GM21786 (cell line): Measurements from ENCODE around the gene SEL1L3.

Experiments used
- ATAC-seq: cut with Tn5 transposase; IDR thresholded peaks from one replicate; pipeline ENCODE4 v1.9.1; 2021; ENCODE audit not compliant: unreplicated experiment

SEL1L3 gene

DNA sequence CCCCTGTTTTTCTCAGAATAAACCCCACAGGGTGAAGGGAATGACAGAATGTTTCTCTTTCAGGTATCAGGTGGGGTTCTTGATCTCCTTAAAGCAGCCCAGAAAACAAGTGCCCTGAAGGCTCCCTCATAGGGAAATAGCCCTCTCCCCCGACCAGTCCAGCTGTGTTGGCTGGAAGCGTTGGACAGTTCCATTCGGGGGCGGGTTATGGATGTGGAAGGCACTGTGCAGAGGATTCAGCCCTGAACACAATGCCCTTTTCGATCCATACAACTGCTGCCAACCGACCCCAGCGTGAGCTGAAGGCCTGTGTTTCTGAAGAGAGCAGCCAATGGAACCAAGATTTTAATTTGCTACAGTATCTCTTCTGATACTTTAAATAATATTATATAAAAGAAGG is 41.5 kb downstream of the SEL1L3 start:
- ATAC-seq: no peak

DNA sequence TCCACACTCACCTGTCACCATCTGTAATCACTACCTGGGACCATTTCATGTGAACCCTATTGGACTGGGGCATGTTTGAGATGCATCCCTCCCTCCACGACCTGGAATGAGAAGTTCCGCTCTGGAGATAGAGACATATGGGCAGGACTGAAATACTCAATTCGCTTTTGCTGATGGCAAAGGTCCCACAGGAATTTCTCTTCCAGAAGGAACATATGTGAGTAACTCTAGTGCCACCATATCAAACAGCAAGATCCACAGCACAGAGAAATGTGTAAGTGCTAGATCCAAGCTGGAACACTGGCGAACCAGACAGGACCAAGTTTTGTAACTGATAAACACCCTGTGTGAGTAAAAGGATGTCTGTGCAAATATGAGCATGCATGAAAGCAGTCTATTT is 43.9 kb downstream of the SEL1L3 start:
- ATAC-seq: no peak

DNA sequence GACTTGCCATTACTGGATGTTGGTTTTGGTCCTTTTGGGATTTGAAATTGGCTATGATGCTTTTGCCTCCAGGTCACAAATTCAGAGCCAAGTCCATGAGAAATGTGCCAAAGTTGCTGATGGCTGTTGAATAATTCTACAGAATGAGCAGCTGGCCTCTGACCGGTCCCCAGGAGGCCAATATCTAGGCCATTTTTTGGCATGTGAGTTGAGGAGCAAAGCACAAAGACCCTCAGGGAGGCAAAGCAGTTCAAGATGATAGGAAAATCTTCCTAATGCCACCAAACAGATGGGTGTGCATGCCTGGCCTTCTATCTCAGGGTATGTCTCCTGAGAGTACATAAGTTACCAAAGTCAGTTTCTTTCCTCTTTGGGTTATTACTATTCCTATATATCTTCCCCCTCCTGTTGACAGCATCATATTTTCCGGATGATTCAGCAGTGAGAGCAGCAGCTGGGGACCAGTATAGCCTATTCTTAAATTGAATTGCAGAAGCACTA is 44.4 kb downstream of the SEL1L3 start:
- no peak for ATAC-seq

DNA sequence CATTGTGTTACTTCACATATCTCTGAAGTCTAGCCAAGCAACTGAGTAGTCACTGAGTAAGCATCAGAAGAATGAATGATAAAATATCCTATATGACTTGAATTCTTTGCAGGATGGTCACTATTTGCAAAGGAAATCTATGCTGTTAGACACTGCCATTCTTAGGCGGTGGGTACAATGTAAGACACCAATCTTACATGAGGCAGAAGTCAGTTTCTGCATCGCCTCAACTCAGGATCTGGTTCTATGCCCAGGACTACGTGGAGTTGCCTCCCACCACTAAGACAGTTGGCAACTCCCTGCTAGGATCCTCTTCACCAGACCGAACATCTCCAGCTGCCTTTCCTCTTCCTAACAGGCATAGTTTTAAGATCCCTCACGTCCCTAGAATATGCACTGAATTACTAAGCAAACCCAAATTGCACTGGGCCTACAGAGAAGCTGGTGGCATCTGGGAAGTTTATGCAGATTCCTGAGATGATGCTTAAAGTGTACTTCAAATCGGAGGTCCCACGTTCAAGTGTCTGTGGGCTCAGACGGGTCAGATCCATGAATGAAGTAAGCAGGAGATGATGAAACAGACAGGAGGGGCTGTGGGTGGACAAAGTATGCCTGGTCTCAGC is 45.6 kb downstream of the SEL1L3 start:
- no peak for ATAC-seq

DNA sequence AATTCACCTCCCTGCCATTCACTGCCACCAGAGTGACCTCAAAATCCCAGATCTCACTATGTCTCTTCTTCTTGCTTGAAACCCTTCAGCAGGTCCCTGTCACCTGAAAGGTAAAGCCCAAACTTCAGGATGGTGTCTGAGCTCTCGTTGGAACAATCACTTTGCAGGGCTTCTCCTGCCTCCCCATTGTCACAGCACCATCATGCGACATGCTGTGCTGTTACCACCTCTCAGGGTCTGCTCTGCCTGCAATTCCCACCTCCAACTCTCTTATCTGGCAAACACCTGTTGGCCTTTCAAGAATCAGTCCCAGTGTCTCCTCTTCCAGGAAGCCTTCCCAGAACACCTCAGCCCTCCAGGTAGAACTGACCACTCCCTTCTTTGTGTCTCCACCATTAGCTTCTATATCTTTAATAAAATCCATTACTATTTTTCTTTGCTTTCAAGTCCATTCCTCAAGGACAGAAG is 46.2 kb downstream of the SEL1L3 start:
- no peak for ATAC-seq

DNA sequence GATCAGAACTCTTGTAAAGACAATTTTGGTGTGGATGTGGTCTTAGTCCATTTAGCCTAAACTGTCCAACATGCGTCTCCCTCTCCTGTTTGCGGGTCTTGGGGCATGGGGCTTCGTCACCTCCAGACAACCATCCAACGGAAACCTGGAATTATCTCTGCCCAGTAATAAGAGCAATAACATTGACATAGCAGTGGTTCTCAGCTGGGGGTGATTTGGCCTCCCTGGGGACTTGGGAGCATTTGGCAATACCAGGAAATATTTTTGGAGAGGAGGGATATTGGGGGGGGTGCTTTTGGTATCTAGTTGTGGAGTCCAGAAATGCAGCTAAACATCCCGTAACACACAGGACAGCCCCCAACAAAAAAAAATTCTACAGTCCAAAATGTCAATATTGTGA is 47.2 kb downstream of the SEL1L3 start:
- no peak for ATAC-seq

DNA sequence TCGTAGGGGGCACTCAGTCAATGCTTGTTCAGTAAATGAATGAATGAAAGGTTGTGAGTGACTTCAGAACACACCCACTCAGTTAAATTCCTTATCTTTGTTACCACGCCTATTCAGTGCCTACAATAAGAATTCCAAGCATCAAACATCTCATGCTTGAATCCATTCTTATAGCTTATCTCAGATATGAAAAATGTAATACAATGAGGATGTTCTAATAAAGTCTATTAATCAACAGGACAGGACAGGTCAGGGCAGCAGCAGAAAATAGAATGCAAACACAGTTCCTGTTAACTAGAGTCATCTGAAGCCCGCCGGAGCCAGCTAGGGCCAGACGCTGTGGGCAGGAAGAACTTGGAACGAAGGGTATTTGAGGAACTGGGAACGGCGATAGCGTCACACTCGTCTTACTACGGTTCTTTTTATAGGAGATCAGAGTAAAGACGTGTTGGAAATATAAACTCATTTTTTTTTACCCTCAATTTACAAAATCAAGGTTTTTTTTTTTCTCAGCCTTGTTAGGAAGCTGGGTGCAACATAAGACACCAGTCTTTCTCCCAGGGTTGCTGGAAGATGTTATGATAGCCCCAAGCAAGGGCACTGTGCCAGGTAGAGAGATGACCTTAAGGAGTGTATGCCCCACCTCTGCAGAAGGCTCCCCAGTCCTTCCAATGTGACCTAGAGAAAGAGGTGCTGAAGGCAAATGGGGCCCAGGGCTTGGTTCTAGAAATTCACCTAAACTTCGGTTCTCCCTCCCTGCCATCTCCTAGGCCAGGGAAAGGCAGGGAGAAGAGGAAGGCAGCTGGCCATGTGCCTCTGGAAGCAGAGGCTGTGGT is 48.3 kb downstream of the SEL1L3 start:
- no peak for ATAC-seq

DNA sequence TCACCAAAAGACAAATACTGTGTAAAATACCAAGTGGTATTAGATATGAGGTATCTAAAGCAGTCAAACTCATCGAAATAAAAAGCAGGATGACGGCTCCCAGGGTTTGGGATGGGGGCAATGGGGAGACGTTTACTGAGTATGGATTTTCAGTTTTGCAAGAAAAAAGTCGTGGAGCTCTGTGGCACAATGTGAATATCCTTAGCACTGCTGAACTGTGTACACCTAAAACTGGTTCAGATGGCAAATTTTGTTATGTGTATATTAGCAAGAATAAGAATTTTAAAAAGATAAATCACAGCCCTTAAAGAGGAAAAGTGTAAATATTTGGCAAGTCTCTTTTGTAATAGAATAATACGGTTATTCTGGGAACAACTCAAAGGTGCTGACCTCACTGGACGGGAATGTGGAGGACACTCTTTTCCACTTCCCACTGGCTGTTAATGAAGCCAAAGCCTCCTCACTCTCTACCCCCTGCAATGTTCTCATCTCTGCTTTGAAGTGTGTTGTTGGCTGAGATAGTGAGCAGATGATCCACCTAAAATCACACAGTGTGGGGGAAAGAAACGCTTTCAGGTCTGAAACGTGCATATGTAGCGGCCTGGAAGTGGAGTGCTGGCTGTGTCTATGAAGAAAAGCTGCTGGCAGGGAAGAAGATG is 49.2 kb downstream of the SEL1L3 start:
- no peak for ATAC-seq

DNA sequence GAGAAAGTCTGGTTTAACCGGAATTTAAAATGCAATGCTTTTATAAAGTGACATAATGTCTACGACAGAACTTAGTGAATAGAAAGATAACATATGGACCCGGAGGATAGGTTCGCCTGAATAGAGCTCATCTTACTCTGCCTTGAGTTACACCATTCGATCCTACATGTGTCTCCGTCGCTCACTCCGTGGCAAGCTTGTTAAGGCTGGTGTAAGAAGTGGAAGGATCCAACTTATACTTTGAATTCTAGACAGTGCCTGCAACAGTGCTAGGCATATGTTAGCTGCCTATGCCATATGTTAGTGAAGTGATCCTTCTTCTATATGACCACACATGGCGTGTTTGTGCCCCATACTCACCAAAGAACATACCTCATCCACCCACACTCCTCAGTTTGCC is 50.9 kb downstream of the SEL1L3 start:
- no peak for ATAC-seq

DNA sequence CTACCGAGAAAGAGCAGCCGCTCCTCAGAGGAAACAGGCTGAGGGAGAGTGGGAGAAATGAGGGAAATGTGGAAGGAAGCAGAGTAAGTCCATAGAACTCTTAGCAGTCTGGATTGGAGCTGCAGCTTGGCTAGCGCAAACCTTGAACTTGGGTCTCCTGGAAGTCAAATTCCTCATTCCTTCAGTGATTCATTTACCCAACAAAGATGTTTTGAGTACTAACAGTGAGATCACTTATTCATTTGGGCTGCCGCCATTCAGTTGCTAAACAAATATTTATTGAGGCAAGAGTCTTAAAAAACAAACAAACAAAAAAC is 51.5 kb downstream of the SEL1L3 start:
- ATAC-seq: no peak

DNA sequence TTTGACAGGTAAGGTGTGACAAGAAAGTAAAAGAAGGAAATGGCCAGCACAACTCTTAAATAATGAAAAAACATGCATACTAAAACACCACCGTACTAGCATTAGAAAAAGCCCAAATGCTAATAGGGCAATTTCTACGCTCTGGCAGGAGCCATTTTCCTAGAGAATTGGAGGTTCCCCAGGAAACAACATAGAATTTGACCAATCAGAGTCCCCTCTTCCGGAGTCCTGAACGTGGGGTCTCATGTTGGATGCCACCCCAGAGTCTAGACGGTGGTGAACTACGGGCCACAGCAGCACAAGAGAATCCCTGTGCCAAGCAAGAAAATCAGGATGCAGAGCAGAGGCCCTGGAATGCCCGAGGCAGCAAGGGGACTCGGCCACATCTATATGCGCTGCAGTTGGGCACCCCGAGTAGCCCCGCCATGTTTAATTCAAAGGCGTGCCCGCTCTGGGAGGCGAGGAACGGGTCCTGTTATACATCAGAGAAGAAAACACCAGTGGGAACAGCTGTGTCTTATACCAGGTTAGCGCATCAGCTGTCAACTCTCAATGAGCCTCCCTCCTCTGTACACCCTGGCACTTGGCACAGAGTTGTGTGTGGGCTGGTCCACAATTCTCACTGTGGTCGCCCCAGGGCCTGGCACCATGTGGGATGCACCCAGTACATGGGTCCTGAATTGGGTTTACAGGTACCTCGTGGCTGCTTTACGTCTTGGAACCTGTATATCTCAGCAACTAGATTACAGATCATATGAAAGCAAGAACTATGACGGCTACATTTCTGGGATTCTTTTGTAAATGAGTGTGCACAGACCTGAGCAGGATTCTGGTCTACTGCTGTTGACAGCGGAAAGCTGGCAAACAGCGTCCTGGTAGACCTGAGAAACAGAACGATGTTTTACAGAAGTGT is 52.1 kb downstream of the SEL1L3 start:
- ATAC-seq: no peak

DNA sequence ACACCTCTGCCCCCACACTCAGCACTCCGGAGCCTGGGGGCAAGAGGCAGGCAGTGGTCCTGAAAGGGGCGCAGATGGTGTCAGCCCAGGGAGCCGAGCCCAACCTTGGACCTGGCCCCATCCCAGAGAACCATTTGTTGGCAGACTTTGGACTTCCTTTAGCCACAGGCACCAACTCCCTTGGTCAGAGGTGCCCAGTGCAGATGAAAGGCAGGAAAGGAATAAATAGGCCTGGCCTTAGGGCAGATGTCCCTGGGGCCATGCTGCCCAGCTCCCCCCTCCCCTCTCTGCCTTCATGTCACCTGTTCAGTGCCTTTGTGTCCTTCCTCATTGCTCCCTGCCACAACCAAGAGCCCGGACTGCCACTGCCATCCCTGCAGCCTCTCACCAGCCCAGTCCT is 52.8 kb downstream of the SEL1L3 start:
- no peak for ATAC-seq

DNA sequence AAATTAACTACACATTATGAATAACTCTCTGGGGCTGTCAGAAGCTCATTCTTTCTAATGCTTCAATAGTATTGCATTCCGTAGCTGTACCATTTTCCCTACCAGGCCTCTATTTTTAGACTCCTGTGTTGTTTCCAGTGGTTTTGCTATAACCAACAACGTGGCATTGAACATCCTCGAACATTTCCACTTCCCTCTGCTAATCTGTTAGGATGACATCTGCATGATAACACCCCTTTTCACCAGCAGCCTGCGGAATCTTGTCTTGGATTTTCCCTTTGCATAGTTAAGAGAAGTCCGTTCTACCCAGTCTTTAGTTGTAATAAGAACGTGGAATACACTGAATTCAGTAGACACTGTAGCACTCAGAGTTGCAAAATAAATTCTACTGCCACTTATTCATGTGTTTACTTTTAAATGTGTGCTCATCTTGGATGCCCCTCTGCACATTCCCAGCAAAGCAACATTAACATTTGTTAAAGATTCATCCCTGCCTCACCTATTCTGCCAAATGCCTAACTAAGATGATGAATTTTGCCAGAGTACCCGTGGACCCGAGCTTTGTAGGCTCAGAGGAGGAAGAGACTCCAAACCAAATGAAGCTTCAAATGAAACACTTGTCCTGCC is 55.6 kb downstream of the SEL1L3 start:
- ATAC-seq: no peak

DNA sequence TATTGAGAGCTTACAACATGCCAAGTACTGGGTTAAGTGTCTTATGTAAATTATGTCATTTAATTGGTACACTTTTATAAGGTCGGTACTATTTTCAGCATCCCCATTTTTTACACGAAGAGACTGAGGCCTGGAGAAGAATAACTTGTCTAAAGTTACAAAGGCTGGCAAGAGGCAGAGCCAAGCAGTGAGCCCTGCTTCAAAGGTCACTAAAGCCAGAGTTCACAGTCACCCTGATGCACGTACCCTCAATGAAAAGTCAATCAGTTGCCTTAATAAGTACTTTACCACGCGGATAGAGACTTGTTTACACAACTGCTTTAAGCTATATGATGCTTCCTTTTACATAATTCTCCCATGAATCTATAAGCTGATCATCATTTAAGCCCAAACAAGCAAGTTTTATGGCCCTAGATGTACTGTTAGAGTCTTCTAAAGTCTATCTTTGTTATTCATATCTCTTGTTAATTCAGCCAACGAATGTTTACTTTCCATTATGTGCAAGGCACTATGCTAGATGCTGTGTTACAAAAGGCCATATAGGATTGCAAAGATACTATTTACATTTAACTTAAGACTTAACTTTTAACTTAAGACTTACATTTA is 57.4 kb downstream of the SEL1L3 start:
- no peak for ATAC-seq

DNA sequence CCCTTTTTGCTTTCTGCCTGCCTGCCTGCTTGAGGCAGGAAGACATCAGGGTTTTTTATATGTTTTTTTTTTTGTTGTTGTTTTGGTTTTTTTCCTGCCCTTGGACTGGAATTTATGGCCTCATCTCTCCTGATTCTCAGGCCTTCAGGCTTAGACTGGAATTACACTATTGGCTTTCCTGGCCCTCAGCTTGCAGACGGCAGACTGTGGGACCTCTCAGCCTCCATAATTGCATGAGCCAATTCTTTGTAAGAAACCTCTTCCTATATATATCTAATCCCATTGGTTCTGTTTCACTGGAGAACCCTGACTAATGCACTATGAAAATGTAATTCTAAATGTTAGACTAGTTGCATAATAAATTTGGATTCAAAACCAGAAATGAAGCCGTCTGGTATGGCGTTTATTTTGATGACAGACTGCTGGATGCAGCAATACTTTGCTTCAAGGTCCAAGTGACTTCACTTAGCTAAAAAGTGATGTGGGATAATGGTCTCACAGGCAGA is 59.0 kb downstream of the SEL1L3 start:
- ATAC-seq: no peak

DNA sequence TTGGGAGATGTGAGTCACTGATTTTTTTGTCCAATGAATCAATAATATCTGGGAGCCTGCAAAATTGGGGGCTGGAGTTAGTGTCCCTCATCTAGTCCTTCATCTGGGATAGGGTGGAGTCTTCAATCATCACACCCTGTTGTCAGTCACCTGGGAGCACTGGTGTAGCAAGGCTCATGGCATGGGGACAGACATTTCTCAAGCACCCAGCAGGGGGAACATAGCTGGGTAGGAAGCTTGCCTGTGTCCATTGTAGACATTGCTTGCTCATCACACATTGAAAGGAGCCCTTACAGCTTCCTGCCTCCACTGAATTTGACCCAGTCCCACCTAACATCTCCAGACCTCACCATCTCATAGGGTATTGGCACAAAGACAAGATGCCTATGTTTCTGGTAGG is 61.2 kb downstream of the SEL1L3 start:
- no peak for ATAC-seq

DNA sequence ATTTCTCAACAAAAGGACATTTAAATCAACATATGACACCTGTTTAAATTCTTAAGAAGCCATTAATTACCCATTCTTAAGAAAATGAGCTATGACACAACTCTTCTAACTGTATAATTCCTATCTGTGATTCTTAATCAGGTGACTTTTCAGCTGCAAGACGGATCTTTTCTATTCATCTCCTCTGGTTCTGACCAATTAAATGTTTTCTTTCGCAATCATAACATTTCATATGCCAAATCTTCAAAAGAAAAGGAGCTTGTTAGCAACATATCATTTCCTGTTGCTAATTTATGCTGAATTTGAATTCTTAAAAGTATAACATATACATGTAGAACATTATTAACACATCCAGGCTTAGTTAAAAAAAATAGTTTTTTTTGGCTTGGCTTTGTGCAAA is 62.5 kb downstream of the SEL1L3 start:
- no peak for ATAC-seq

DNA sequence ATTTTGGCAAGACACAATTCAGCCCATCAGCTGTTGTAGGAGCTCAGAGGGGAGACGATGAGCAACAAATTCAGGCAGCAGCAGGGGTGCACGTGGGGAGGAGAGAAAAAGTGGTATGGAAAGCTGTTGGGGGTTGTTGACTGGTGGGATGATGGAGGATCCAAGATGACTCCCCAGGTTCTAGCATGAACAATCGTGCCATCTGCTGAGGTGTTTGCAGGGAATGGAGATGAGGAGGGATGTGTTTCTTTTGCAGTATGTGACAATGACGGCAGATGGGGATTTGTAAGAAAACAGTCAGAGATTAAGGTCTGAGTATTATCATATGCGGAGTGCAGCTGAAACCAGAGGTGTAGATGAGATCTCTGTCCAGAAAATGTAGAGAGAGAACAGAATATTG is 63.3 kb downstream of the SEL1L3 start:
- ATAC-seq: no peak

DNA sequence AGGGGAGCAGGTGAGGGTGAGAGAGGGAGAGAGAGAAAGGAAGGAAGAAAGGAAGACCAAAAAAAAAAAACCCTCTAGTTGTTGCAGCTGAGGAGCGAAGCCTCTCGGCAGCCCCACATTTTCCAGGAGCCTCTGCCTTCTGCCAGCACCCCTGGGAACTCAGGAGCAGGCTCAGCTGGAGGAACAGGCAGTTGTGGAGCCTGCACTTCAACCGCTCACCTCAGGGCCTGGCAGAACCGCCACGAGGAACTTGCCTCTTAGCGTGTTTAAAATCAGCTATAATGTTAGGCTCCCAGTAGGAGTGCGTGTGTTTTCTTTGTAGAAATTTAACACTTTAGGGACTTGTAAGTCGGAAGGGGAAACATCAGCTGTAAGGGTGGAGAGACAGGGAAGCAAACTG is 65.7 kb downstream of the SEL1L3 start:
- no peak for ATAC-seq
